HUES64 (cell line): ENCODE measurements around the gene LDAF1.
"Not testable (repeated sequence)": the region's sequence is repeated elsewhere in the genome, so short reads cannot be mapped to it uniquely, and the experiment has no call there.

Source experiments
- H3K27ac ChIP-seq: 2 replicates; pipeline ENCODE4 v1.7.0; 2013; ENCODE audit warnings: low read depth, low read length, inconsistent platforms
- H3K27me3 ChIP-seq: 2 replicates; pipeline ENCODE4 v1.6.1; 2013; ENCODE audit warnings: mild to moderate bottlenecking, low read length; ENCODE audit not compliant: insufficient read depth
- H3K36me3 ChIP-seq: 2 replicates; pipeline ENCODE4 v1.6.1; 2013; ENCODE audit warnings: mild to moderate bottlenecking, low read length; ENCODE audit not compliant: insufficient read depth
- H3K4me1 ChIP-seq: 2 replicates; pipeline ENCODE4 v1.6.1; 2013; ENCODE audit warnings: mild to moderate bottlenecking, low read length, moderate library complexity; ENCODE audit not compliant: insufficient read depth
- H3K4me3 ChIP-seq: 2 replicates; pipeline ENCODE4 v1.5.1; 2013; ENCODE audit warnings: mild to moderate bottlenecking, low read length, moderate library complexity
- H3K9ac ChIP-seq: 2 replicates; pipeline ENCODE4 v1.6.1; 2013; ENCODE audit warnings: mild to moderate bottlenecking, low read depth, low read length
- H3K9me3 ChIP-seq: 2 replicates; pipeline ENCODE4 v1.6.1; 2013; ENCODE audit warnings: low read depth, low read length; ENCODE audit not compliant: insufficient read depth
- WGBS: fragments of 150-250, 120-280 bp; methylation state at CpG from one replicate; pipeline ENCODE4 v1.1.7; 2013; ENCODE audit warnings: missing lambda C conversion rate; 5-methylcytosine and 5-hydroxymethylcytosine counted together

LDAF1 gene

DNA sequence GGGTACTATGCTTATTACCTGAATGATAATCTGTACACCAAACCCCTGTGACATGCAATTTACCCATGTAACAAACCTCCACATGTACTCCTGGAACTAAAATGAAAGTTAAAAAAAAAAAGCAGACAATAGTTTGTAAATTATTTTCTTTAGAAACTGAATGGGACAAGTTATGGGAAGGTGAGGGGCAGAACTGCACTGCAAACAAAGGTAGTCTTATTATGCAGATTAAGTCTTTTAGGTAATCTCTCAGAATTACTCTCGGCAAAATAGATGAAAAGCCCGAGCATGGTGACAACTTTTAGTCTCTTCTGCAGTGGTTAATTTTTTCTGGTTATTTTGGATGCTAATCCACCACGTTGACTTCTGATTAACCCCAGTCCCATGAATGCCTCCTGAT is 25.5 kb downstream of the LDAF1 start:
- WGBS: 84% methylated on average over 3 of the region's 3 CpGs
- peaks cover 20% of the 10 kb centered on the region for H3K9me3 ChIP-seq
- H3K27ac ChIP-seq: no peak overlapping the region
- H3K4me3 ChIP-seq: no peak overlapping the region
- H3K27me3 ChIP-seq: no peaks in the 10 kb centered on the region
- 0 out of 2 replicates have a peak, but pooled peaks cover 2% of the 10 kb centered on the region for H3K4me1 ChIP-seq
- peaks cover 36% of the 10 kb centered on the region for H3K36me3 ChIP-seq
- no peak overlapping the region for H3K9ac ChIP-seq

DNA sequence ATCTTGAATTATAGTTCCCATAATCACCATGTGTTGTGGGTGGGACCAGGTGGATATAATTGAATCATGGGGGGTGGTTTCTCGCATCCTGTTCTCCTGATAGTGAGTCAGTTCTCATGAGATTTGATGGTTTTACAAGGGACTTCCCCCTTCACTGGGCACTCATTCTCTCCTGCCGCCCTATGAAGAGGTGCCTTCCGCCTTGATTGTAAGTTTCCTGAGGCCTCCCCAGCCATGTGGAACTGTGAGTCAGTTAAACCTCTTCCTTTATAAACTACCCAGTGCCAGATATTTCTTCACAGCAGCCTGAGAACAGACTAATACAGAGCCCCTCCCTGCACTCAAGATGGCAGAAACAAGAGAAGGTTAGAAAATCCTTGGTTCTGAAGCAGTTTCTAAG is 26.4 kb downstream of the LDAF1 start:
- no peak overlapping the region for H3K27ac ChIP-seq
- 81% methylated on average over 3 of the region's 3 CpGs for WGBS

DNA sequence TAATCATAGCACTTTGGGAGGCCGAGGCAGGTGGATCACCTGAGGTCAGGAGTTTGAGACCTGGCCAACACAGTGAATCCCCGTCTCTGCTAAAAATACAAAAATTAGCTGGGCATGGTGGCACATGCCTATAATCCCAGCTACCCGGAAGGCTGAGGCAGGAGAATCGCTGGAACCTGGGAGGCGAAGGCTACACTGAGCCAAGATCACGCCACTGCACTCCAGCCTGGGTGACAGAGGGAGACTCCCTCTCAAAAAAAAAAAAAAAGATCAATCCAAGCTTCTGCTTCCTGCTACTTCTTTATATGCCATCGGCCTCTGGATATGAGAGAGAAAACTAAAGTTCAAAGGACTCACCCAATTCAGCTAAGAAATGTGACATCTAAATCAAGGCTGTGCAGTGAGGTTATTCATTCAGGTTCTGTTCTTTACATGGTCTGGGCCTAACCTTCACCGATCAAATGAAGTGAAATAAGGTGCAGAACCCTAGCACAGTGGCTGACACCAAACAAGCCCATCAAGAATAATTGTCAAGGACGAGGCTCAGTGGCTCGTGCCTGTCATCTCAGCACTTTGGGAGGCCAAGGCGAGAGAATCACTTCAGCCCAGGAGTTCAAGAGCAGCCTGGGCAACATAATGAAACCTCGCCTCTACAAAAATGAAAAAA is 27.3 kb downstream of the LDAF1 start:
- Histone ChIP-seq H3K4me3 (no peak overlapping the region), H3K4me1 (0 out of 2 replicates have a peak, but pooled peaks cover 2% of the 10 kb centered on the region), H3K27me3 (no peaks in the 10 kb centered on the region; the same call in 1 of the 2 replicates), H3K36me3 (peaks cover 19% of the 10 kb centered on the region), H3K27ac (no peak overlapping the region), H3K9me3 (peaks cover 23% of the 10 kb centered on the region), H3K9ac (no peak overlapping the region)
- WGBS: 96% methylated on average over 12 of the region's 12 CpGs

More for the DNA sequence above, 26.4 kb downstream of the LDAF1 start:
- Histone ChIP-seq H3K9ac (no peak overlapping the region), H3K36me3 (peaks cover 27% of the 10 kb centered on the region), H3K9me3 (peaks cover 21% of the 10 kb centered on the region), H3K27me3 (no peaks in the 10 kb centered on the region; the same call in 1 of the 2 replicates), H3K4me1 (0 out of 2 replicates have a peak, but pooled peaks cover 2% of the 10 kb centered on the region), H3K4me3 (no peak overlapping the region)

DNA sequence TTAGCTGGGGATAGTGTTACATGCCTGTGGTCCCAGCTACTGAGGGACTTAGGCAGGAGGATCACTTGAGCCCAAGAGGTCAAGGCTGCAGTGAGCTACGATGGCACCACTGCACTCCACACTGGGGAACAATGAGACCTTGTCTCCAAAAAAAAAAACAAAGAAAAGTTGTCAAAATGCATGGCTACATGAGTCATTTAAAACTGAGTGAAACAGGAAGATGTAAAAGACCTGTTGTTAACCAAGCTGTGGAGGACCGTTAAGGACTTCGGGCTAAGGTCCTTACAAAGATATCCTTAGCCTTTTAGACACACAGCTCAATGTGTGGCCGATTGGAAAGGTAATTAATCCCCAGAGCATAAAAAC is 27.8 kb downstream of the LDAF1 start:
- H3K4me1 ChIP-seq: 0 out of 2 replicates have a peak, but pooled peaks cover 2% of the 10 kb centered on the region
- H3K27ac ChIP-seq: no peak overlapping the region
- WGBS: 85% methylated on average over 4 of the region's 4 CpGs
- no peaks in the 10 kb centered on the region; the same call in 1 of the 2 replicates for H3K27me3 ChIP-seq
- peaks cover 21% of the 10 kb centered on the region for H3K9me3 ChIP-seq
- no peak overlapping the region for H3K9ac ChIP-seq
- no peak overlapping the region for H3K4me3 ChIP-seq
- peaks cover 14% of the 10 kb centered on the region for H3K36me3 ChIP-seq

DNA sequence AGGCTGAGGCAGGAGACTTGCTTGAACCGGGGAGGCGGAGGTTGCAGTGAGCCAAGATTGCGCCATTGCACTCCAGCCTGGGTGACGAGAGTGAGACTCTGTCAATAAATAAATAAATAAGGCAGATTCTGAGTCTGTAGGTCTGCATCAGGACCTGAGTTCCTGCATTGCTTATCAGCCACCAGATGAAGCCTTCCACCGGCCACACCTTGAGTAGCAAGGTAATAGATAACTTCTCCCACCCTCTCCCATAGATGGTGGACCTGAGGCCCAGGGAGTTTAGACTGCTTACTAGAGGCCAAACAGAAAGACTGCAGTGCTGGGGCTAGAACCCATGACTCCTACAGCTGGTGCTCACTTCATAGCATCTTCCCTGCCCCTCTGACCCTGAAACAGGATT is 30.8 kb downstream of the LDAF1 start:
- 0 out of 2 replicates have a peak, but pooled peaks cover 4% of the 10 kb centered on the region for H3K9me3 ChIP-seq
- H3K27me3 ChIP-seq: no peaks in the 10 kb centered on the region; the same call in 1 of the 2 replicates
- no peak overlapping the region for H3K9ac ChIP-seq
- H3K4me1 ChIP-seq: 0 out of 2 replicates have a peak, but pooled peaks cover 2% of the 10 kb centered on the region
- H3K36me3 ChIP-seq: no peaks in the 10 kb centered on the region
- no peak overlapping the region for H3K27ac ChIP-seq
- H3K4me3 ChIP-seq: no peak overlapping the region
- WGBS: 93% methylated on average over 5 of the region's 5 CpGs

DNA sequence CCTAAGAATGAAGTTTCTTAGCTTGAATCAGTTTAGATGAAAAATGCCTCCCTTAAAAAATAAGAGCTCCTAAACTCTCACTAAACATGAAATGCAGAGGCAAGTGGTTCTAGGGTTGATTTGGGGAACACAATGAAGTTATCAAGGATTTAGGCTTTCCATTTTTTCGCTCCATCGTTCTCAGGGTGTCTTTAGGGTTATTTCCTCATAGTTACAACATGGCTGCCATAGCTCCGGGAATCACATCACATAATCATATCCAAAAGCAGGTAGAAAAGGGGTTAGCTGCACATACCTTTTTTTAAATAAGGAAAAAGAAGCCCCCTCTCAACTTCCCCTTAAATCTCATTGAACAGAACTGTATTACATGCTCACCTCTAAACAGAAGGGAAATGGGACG is 31.5 kb downstream of the LDAF1 start:
- Histone ChIP-seq H3K9ac (no peak overlapping the region), H3K4me1 (0 out of 2 replicates have a peak, but pooled peaks cover 2% of the 10 kb centered on the region), H3K27ac (no peak overlapping the region), H3K4me3 (no peak overlapping the region), H3K9me3 (0 out of 2 replicates have a peak, but pooled peaks cover 4% of the 10 kb centered on the region), H3K27me3 (no peaks in the 10 kb centered on the region; the same call in 1 of the 2 replicates), H3K36me3 (no peaks in the 10 kb centered on the region)
- 98% methylated on average over 4 of the region's 4 CpGs for WGBS

DNA sequence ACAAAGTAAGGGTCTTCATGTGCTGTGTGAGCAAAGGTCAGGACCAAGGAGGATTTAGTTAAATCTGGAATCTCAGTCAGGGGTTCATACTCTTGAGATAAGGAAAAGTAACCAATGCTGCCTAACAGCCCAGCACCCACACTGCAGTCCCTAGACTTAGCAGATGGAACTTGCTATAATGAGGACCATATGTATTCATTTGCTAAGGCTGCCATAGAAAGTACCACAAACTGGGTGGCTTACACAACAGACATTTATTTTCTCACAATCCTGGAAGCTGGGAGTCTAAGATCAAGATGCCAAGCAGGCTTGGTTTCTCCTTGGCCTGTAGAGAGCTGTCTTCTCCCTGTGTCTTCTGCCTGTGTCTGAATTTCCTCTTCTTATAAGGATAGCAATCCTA is 32.1 kb downstream of the LDAF1 start:
- no peak overlapping the region for H3K4me3 ChIP-seq
- 0 out of 2 replicates have a peak, but pooled peaks cover 2% of the 10 kb centered on the region for H3K4me1 ChIP-seq
- no peaks in the 10 kb centered on the region; the same call in 1 of the 2 replicates for H3K27me3 ChIP-seq
- H3K9me3 ChIP-seq: 0 out of 2 replicates have a peak, but pooled peaks cover 4% of the 10 kb centered on the region
- no peak overlapping the region for H3K27ac ChIP-seq
- H3K9ac ChIP-seq: no peak overlapping the region
- no peaks in the 10 kb centered on the region for H3K36me3 ChIP-seq

DNA sequence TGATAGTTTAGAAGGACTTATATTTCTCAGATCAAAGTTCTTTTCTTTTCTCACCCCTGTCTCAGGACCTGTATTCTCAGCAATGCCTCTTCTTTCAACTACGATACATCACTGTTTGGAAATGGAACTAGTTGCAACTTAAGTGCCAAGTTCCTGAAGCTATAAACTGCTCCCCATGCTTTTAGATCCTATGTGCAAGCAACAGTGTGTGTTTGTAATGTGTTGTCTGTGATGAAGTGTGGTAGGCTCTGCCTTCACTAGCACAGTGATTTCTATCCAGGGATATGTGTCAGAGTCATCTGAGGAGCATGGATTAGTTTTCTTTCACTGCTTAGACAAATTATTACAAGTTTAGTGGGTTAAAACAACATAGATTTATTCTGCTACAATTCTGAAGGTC is 34.5 kb downstream of the LDAF1 start:
- Histone ChIP-seq H3K27me3 (peaks cover 2% of the 10 kb centered on the region), H3K4me3 (no peak overlapping the region), H3K4me1 (0 out of 2 replicates have a peak, but pooled peaks cover 2% of the 10 kb centered on the region), H3K9me3 (0 out of 2 replicates have a peak, but pooled peaks cover 4% of the 10 kb centered on the region), H3K27ac (no peak overlapping the region), H3K9ac (no peak overlapping the region), H3K36me3 (no peaks in the 10 kb centered on the region)
- WGBS: 100% methylated on average over 1 of the region's 1 CpG

DNA sequence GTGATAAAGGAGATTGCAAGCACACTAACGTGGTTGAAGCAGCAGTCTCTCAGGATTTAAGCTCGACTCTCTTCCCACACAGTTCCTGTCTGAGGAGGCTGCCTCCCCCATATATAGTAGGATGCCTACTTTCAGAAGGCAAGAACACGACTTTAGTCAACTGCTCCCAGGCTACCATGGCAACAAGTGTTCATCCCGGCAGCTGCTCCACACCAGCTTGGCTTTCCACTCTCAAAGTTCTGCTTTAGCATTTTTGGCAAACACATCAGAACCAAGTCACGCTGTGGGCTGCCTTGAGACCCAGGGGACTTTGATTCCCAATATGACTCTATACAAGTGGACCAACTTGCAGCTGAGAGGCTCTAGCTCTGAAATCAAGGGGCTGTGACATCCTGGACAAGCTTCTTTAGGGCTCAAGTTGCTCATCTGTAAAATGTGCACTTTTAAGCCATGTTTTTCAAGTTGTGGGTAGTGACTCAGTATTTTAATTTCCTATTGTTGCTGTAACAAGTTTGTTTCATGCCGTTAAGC is 36.4 kb downstream of the LDAF1 start:
- H3K27ac ChIP-seq: no peak overlapping the region
- H3K4me1 ChIP-seq: no peaks in the 10 kb centered on the region
- no peaks in the 10 kb centered on the region for H3K36me3 ChIP-seq
- peaks cover 2% of the 10 kb centered on the region; the same call in 1 of the 2 replicates for H3K27me3 ChIP-seq
- 89% methylated on average over 6 of the region's 6 CpGs for WGBS
- H3K9me3 ChIP-seq: 0 out of 2 replicates have a peak, but pooled peaks cover 2% of the 10 kb centered on the region
- no peak overlapping the region for H3K4me3 ChIP-seq
- no peak overlapping the region for H3K9ac ChIP-seq

DNA sequence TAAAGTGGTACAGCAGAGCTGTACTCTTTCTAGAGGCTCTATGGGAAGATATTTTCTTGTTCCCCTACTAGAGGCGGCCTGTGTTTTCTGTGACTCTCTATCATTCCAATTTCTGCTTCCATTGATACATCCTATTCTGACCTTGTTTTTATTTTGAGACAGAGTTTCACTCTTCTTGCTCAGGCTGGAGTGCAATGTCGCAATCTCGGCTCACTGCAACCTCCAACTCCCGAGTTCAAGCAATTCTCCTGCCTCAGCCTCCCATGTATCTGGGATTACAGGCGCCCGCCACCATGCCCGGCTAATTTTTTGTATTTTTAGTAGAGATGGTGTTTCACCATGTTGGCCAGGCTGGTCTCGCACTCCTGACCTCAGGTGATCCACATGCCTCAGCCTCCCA is 36.9 kb downstream of the LDAF1 start:
- H3K9me3 ChIP-seq, H3K36me3 ChIP-seq, H3K4me3 ChIP-seq, H3K9ac ChIP-seq, H3K4me1 ChIP-seq, H3K27ac ChIP-seq, H3K27me3 ChIP-seq: not testable (repeated sequence)
- WGBS: 97% methylated on average over 8 of the region's 8 CpGs

DNA sequence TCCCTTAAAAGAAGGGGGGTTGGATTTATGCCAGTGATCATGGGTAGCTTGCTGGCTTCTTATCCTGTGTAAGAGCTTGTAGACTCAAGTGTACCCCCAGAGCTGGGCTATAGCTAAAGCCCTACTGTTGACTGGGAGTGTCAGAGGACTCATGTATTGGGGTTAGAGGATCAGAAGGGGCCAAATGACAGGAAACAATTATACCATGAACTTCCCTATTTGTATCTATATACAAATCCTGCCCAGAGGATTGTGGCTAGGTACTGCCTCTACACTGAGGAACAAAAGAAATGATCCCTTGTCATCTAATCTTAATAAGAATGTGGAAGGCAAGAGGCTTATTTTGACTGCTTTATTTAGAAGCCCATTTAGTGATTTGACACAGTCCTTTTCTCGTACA is 38.6 kb downstream of the LDAF1 start:
- H3K4me1 ChIP-seq: no peaks in the 10 kb centered on the region
- H3K4me3 ChIP-seq: no peak overlapping the region
- H3K27ac ChIP-seq: no peak overlapping the region
- H3K9ac ChIP-seq: no peak overlapping the region
- H3K9me3 ChIP-seq: no peaks in the 10 kb centered on the region
- no peaks in the 10 kb centered on the region for H3K36me3 ChIP-seq
- 89% methylated on average over 1 of the region's 1 CpG for WGBS
- peaks cover 2% of the 10 kb centered on the region; the same call in 1 of the 2 replicates for H3K27me3 ChIP-seq
